GDM1 (cell line): ENCODE results near the gene ALDOC.

Source experiments
- DNase-seq: peaks from one replicate; lab custom pipeline; 2025; lab: John Stamatoyannopoulos, UW

Gene ALDOC

DNA sequence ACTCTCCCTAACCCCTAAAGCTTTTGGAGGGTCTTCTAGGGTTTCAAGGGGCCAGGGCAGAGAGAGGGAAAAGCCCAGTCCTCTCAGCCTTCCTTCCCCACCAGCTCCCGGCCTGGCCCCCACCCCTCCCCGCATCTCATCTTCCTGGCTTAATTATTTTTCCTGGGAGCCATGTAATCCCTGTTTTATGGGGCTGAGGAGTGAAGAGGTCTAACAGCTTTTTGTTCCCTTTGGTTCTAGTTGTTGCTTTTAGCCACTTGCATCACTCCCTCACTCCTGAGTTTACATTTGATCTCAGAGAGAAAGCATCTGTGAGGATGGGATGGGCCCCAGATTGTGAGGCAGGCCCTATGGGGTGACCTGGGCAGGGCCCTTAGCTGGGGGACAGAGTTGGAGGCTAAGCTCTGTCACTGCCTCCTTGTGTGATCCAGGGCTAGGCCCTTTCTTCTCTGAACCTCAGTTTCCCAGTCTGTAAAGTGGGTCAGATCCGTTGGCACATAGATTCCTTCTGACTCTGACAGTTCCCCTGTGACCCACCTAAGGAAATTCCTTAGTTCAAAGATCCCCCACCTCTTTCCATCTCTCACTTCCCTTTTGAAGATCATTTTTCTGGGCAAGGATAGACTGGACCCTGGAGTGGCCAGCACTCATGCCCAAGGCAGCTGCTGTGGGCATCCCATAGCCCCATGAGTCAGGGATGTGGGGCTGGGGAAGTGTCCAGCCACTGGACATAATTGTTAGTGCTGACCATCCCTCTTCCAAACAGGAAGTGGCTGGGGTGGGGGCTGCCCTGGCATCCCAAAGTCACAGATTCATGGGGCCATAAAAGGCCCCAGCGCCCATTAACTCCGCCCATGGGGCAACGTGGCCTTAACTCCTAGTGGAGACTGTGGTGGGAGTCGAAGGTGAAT is 44.4 kb downstream of the ALDOC start:
- no peak for DNase-seq

DNA sequence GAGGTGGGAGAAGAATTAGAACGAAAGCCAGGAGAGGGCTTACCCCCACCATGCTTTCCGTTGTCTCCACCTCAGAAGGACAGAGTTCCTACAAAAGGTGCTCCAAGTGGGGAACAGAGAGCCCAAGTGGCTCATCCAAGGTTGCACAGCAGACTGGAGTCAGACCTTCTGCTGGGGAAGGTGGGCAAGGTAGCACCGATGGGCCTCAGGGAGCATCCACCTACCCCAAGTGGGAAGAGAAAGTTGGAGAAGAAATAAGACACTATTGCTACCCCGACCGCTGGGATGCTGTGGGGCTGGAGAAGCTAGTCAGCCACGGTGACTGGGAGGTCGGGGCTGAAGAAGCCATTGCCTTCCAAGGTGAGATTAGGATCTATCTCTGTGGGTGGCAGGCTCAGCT is 45.8 kb downstream of the ALDOC start:
- DNase-seq, result no peak

DNA sequence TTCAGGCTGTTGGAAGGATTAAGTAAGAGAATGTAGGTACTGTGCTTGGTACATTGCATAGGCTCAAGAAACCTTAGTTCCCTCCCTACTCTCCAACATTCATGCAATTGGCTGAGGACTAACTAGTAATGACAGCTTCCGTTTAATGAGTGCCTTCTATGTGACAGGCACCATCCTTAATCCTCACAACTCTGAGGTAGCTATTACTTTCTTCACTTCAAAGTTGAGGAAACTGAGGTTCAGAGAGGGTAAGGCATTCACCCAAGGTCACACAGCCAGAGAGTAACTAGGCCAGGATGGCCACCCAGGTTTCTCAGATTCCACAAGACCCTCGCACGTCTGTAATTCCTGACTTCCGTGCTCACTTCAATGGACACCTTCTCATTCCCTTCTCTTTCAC is 46.4 kb downstream of the ALDOC start:
- DNase-seq, result no peak

DNA sequence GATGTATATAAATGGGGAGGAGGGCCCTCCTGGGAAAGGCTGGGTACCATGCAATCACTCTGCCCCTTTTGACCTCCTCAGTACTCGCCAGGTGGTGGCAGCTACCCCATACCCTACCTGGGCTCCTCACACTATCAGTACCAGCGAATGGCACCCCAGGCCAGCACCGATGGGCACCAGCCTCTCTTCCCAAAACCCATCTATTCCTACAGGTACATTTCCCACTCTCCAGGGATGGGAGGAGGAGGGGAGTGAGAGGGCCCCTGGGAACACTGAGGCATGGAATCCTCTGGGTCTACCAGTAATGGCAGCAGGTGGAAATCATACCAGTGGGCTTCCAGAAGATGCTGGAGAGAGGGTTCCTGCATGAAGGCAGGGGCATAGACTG is 47.7 kb downstream of the ALDOC start:
- DNase-seq, result no peak

DNA sequence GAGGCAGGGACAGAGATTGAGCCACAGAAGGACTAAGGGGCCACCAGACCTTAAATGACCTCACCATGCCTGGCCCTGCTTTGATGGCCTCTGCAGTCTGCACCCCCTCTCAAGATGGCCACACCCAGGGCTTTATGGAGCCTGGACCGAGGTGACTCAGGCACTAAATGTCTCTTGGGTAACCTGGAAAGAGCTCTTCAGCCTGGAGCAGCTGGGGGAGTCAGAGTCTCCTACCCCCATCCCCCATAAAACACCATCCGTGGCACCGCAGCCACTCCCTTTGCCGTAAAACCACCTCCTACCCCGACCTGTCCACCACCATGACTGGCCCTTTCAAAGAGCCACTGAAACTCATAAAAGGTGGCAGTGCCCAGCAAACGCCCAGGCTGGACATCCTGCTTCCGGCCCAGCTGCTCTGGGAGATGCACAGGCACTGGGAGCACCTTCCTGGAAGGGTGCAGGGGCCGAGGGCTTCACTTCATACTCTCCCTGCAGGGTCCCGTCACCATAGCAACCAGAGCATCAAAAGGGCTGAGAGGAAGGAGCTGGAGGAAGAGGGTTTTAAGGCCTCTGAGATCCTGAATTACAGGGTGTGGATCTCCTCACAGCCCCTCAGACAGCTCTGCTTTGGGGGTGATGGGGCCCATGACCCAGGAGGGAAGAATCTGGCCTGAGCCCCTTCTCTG is 48.2 kb downstream of the ALDOC start:
- no peak for DNase-seq

DNA sequence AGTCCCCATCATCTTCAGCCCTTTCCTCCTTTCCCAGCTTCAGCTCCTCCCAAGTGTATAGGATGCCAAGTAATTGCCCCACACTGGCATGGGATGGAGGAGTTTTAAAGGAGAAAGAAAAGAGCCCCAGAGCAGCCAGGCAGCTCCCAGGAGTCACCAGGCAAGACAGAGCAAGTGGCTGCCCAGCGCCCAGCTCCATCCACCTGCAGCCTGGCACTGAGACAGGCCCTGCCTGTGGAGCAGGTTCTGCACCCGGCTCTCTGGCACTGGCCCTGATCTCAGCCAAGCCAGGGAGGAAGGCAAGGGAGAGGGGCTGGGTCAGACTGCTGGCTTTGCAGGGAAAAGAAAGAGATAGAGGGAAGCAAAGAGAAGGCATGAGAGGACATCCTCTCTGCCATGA is 48.8 kb downstream of the ALDOC start:
- no peak for DNase-seq

DNA sequence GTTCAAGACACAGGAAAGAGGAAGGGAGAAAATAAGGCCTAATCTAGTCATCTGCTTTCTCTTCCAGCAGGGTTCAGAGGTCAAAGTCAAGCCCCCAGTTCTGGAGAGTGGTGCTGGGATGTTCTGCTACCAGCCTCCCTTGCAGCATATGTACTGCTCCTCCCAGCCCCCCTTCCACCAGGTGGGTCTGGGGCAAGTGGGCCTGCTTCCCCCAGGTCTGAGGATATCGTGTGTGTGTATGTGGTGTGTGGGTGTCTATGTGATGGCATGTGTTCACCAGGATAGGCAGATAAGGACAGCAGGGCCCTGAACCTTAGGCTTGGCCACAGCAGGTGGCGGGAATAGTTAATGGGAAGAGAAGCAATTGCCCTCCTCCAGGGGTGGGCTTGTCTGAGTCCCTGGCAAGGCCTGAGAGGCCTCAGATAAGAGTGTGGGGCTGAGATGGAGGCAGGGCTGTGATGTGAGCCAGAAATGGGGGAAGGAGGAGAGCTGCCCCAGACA is 49.5 kb downstream of the ALDOC start:
- DNase-seq, result no peak

DNA sequence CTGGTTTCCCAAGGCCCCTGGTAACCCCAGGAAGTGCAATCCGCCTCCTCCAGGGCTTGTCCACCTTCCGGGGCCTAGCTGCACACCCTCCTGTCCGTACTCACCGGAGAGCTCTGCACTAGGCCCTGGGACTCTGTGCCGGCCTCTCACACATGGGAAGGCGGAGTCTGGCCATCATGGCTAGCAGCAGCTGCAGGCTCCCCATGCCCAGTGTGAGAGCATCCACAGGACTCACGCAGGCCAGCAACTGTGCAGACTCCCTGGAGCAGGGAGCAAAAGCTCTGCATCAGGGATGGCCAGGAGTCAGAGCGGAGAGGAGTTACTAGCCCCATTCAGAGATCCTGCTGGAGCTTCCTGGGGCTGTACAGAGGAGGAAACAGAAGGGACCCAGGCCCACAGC is 50.3 kb downstream of the ALDOC start:
- DNase-seq, result no peak

DNA sequence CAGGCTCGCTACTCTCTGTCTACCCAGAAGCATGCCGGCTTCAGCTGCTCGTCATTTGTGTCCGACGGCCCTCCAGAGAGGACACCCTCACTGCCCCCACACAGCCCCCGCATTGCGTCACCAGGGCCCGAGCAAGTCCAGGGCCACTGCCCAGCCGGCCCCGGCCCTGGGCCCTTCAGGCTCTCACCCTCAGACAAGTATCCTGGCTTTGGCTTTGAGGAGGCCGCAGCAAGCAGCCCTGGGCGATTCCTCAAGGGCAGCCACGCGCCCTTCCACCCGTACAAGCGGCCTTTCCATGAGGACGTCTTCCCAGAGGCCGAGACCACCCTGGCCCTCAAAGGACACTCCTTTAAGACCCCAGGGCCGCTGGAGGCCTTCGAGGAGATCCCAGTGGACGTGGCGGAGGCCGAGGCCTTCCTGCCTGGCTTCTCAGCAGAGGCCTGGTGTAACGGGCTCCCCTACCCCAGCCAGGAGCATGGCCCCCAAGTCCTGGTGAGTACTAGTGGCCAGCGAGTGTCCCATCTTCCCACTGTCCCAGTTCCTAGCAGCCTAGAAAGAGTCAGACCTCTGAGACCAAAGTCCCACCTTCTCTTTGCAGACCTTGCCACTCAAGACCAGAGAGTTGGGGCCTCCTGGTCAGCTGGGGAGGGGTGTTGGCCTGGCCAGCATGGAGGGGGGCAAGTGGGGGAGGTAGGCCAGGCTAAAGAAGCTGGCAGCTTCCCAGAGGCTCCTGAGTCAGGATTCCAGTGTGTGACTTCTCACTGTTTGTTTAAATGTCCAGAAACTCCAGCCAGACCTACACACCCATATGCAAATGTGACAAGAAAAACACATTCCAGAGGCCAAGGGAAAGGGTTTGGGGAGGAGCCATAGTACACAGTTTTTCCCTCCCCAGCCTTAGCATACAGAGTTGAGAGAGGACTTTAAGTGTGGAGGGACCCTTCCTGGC is 51.9 kb downstream of the ALDOC start:
- no peak for DNase-seq

DNA sequence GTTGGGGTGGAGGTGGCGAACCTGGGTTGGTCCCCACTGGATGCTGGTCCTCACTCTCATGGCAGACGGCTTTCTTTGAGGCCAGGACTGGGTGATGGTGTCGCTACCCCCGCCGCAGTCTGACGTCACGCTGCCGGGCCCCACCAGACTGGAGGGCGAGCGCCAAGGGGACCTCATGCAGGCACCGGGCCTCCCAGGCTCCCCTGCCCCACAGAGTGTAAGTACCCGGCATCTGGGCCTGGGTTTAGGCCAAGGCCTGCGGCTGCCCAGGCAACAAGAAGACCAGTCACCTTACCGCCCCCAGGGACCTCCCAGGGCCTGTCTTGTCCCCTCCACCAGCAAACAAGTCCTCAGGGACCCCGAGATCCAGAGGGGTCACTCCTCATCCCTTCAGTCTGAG is 52.8 kb downstream of the ALDOC start:
- DNase-seq, result no peak

DNA sequence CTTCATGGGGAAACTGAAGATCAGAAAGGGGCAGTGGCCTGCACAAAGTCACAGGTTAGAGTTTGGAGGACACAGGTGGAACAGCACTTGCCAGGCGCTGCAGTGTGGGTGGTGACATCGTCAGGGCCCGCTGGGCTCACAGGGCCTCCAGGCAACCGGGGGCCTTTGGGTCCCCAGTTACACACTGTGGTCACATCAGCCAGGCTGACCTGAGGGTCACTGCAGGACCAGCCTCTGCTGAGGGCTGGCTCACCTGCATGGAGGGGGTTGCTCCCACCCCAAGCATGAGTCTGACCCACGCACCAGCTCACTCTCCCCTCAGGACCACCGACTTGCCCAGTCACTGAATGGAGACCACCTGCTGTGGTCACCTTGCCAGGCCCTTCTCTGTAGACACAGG is 53.5 kb downstream of the ALDOC start:
- DNase-seq, result no peak
